HG03039 (cell line): ENCODE data around the gene UBASH3B.

Experiments
- ATAC-seq: cut with Tn5 transposase; IDR thresholded peaks from one replicate; pipeline ENCODE4 v1.9.1; 2021; ENCODE audit warnings: mild to moderate bottlenecking, moderate library complexity; ENCODE audit not compliant: unreplicated experiment

The UBASH3B gene

DNA sequence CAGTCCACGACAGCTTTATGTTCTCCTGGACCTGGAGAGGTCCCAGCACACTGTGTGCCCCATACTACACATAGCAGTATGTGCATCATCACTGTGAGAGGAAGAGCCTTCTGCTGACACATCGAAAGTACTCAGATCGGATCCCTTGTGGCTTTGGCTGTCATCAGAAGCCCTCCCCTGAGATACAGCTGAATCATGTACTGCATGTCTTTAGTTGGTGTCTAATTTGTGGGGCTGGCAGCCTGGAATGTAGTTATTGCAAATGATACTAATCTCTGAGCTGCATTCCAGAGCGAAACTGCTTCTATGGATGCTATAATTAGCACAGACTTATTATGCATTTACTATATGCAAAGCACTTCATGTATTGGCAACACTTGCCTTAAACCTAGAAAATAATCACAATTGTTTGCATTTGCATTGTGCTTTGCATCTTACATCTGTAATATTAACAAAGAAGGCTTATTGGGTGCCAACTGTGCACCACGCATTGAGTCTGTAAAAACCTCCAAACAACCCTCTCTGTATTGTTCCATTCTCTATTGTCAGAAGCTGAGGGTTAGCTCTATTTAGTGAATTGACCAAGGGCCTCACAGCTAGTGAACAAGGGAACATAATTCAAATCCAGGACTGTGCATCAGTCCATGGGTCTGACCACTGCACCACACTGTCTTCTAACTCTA lies 93.6 kb downstream of the UBASH3B start:
- ATAC-seq = peak; percentile 84

DNA sequence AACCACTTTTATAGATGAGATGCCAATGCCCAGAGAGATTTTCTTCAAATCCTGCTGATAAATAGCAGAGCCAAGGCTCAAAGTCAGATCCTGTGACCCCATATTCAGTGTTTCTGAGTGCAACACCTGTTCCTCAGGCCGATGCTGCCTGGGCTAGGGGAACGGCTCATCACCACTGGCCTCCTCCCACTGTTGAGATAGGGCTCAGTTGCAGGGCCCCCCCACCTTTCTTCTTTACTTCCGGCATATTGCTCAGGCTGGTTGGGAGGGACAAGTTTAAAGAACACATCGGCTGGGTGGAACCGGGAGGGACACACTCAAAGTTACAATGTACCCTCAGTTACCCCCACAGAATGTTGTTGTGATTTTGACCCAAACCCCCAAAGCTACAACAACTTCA lies 94.5 kb downstream of the UBASH3B start:
- ATAC-seq = no peak

DNA sequence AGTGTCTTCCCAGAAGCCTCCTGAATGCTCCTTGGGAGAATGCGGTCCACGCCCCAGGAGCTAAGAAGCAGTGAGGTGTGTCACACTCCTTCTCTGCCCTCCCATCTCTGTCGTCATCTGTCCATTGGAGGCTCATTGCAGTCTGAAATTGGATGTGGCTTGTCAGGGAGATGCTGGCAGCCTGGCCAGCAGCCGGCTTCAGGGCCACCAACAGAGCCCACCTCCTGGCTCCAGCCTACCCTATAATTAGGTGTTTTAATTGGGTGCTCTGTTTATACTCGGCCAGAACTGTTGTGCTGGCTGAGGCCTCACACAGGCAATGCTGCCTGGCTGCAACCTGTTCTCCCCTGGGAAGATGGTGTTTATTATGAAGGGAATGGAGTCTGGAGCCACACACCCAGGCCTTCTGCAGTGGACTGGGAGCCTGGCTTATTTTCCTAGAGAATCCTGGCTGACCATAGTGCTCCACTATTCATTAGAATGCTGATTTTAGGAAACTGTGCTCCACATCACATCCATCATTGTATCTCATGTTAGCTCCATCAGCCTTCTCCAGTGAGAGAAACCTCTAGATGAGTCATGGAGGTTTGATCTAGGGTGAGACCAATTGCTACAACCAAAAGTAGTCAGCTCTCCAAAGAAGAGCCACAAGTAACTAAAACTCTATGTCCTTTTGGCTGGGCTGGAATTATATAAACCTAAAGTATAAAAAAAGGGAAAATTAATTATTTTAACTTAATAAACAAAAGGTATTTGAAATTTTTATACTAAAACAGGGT lies 96.0 kb downstream of the UBASH3B start:
- ATAC-seq = no peak

DNA sequence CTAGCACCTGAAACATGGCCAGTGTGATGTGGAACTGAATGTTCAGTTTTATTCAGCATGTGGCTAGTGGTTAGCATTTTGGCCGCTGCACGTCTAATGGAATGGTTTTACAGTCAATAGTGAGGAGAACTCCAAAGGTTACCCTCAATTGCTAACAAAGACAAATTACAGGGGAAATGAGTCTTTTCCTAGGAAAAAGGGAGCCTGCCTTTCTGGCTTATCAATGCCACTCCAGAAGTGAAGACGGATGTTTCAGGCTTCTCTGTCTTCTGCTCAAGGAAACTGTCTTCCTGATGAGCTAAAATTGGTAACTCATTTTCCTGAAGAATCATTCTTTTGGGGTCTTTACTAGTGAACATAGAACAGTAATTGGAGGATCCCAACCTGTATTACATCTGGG lies 98.5 kb downstream of the UBASH3B start:
- no peak for ATAC-seq

DNA sequence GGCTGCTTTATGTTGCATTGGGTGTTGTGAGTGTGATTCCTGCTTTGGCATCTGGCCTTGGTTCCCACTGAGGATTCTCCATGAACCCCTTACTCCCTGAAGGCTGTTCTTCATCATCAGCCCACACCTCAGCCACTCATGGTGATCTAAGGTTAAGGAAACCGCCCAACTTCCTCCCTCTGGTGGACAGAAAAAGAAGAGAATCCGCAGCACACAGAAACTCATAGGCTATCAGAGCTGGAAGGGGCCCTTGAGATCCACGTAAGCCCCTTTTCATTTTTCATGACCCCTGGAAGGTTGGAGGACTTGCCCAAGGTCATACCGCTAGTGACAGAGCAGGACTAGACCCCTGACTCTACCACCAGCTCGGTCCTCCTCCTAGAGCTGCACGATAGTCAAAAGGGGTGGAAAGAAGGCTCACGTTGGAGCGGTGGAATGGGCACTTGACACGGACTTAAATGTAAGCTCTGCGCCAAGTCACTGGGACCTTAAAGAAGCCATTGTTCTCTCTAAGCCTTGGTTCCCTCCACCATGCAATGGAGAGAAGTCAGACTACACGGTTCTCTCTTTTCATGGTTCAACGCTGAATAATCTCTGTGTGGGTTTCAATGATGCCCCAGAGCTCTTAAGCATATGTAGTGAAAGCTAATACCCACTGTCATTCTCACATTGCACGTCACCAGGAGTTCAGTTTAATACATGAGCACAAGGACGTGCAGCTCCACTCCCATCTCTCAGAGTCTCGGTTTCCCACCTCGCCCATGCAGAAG lies 99.2 kb downstream of the UBASH3B start:
- no peak for ATAC-seq

DNA sequence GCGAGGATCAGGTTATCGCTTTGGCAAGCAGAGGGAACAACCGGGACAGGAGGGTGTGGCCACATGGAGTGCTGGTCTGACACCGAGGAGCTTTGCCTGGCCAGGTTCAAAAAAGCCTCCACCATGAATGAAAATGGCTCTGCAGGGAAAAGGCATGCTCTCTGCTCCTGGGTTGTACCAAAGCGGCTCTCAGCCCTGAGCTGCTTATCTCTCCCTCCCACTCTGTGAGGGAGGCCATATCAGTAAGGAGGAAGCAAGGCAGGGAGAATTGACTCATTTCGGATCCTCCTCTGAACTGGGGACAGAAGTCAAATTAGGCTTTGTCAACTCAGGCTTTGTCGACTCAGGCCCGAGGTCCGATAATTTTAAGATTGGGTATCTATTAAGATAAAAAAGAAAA lies 99.9 kb downstream of the UBASH3B start:
- ATAC-seq = no peak

DNA sequence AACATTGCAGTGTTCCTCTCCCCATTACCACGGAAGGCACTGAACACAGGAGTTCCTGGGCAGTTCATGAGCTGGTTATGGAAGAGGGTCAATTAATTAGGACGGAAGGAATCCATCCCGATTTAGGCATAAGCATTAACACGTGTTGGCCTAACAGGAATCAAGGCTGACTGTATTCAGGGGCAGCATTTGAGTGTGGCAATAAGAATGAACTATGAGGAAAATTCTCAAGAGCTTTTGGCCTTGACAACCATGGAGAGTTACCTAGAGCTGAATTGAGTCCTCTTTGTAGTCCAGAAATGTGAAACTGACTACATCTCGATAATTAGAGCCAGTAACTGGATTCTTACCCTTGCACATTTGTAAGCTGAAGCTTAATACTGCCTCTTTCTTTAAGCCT lies 100.4 kb downstream of the UBASH3B start:
- no peak for ATAC-seq

DNA sequence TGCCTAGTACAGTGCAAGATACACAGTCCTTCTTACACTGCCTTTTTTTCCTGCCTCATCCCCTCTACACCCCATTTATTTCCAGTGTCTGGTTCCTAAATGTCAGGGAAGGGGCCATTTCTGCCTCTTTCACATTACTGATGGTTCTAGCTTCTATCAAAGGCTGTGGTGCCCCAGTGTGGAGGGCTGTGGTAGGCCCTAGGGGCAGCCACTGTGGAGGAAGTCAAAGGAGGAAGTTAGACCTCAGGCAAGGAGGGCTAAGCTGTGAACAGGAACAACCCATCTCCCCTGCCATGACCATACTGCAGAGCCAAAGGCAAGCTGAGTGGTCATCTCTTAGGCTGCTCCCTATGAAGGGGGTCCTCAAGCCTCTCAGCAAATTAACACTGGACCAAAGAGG lies 100.9 kb downstream of the UBASH3B start:
- ATAC-seq = no peak

DNA sequence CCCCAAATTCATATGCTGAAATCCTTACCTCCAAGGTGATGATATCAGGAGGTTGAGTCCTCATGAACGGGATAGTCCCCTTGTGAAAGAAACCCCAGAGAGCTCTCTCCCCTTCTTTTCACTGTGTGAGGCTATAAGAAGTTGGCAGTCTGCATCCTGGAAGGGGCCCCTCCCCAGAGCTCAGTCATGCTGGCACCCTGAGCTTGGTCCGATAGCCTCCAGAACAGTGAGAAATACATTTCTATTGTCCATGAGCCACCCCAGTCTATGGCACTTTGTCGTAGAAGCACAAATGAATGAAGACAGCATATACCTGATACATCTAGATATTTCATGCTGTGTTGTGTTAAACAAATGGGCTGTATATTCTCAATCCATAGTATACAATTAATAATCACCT lies 101.7 kb downstream of the UBASH3B start:
- ATAC-seq = no peak

DNA sequence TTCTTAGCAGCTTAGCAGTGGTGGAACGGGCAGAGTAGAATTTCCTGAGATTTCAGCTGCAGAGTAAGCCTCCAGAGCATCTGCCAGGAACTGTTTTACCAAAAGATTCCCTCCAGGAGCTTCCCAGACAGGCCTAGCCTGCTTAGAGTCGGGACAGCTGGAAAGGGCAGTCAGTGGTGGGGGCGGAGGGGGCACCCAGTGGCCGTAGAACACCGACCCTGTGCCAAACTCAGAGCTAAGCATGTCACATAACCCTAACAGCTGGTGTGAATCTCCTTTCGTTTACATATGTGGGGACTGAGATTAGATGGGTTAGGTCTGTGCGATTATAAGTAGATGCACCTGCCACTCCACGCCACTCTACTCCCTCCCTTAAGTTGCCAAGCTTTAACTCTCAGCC lies 102.8 kb downstream of the UBASH3B start:
- no peak for ATAC-seq

DNA sequence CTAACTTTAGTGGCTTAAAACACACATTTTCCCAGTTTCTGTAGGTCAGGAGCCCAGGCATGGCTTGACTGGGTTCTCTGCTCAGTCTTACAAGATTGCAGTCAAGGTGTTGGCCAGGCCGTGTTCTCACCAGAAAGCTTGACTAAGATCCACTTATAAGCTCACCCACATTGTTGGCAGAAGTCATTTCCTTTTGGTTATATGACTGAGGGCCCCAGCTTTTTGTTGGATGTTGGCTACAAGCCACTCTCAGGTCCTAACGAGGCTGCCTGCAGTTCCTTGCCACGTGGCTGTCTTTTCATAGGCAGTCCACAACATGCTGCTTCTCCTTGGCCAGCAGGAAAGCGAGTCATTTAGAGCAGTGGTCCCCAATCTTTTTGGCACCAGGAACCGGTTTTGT lies 103.5 kb downstream of the UBASH3B start:
- no peak for ATAC-seq

DNA sequence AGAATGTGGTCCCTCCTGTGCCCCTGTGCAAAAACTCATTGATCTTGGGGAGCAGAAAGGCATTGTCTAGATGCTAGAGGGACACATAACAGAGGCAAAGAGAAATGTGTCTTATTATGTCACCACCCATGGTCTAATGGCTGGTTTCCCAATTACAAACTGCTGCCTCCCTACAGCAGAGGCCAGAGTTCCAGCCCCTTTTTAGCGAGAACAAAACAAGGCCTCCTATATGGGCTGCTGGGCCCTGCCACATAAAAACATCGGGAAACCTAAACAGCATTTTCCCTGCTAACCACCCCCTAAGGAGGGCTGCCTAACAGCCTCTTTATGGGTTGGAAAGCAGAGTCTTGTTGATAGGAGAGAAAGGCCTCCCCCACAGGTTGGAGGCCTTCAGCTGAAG lies 107.6 kb downstream of the UBASH3B start:
- ATAC-seq = no peak

DNA sequence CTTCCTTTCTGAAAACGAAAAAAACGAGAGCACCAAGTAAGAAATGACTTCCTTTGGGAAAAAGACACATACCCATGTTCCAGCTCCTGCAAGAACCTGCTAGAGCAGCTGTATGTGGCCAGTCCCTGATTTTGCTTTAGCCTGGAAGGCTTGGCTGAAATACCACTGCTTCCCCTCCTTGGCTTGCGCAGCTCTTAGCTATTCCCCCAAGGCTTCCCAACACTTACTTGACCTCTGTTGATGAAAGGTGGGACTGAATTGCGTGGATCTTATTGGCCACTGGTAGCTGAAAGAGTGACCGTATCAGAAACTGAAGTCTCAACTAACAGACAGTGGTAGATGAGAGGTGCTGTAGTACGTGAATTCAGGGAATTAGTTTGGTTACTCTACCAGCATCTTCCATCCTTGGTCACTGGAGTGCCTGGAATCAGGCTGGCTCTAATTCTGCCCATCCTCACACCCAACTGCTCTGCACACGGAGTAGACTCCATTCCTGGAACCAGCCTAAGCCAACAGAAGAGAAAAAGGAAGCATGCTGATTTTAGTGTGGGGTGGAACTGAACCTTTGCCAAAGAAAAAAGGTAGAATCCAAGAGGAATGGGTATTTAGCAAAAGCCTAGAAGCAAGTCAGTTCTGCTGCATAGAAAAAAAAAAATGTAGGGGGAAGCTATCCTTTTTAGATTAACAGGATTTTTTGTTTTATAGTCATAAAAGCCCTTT lies 109.0 kb downstream of the UBASH3B start:
- ATAC-seq = no peak

DNA sequence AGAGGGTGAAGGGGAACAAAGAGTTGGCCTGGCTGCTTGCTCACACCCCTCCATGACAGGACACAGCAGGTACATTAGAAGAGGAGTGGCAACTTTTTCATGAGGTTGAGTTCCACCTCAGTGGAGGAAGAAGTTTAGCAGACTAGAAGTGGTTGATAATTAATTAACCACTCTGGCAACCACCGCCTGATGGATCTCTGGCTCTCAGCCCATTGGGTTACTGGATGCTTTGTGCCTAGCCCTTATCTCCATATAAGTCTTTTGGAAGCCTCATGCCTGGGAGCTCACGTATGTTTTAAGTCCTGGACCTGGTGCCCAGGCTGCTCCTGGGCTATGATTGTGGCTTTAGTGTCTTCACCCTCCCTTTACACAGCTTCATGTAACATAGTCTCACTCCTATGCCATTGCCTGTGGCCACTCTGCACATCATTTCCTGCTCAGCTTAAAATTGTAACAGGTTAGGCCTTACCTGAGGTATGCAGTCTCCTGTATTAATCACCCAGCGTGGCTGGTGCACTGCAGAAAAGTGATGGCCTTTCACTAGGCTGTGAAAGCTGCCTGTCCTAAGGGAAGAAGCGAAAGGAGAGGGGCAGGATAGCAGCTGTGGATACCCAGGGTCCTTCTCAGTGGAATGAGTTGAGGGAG lies 110.1 kb downstream of the UBASH3B start:
- no peak for ATAC-seq

DNA sequence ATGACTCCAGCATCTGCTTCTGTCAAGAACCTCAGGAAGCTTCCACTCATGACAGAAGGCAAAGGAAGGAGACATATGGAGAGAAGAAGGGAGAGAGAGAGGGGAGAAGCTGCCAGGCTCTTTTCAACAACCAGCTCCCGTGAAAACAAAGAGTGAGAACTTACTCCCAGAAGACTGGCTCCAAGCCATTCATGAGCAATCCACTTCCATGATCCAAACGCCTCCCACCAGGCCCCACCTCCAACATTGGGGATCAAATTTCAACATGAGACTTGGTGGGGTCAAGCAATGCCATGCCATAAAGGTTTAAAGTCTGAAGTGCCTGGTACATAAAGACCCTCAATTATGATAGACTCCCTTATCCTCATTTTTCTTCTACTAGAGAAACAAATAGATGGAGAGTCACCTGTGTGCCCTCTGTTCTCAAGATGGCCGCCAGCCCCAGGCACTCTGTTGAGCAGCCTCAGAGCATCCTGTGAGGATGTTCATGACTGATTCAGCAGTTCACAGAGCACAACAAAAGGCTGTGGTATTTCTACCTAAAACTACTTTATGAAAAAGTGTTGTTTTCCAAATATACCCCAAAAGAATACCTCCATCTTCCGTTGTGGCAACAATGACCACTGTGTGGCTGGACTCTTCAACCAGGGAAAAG lies 113.7 kb downstream of the UBASH3B start:
- no peak for ATAC-seq

DNA sequence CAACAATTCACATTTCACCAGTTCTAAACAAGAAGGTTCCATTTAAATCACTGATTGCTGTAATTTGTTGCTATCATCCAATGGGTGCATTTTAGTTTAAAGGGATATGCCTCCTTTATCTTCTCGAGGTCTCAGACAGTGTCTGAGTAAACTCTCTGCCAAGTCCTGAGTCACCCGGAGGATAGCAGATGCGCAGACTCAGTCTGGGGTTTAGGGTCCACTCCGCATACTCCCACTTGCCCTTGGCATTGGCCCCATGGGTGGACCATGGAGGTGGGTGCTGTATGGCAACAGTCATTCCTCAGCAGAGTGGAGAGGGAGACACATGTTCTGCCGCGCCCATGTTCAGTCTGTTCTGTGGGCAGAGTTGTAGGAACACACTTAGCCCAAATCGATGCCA lies 117.4 kb downstream of the UBASH3B start:
- ATAC-seq = no peak

DNA sequence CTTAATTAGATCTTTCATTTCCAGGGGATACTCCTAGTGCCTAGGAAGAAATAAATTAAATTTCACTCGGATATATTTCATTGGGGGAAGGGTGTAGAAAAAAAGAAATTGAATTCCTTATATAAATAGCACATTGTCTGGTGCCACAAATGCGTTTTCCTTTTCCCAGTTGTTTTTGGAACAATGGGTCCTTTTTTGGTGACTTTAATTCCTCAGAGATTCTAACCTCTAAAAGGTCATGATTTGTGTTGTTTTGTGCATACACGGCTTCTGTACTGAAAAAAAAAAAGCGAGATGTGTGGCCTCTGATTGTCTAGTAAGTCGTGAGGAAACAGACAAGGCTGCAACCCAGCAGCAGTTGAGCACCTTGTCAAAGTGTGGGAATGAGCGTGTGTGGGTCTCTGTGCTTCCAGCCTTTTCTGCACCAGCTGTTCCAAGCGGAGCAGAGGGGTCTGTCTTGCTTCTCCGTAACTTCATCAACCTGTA lies 118.3 kb downstream of the UBASH3B start:
- ATAC-seq = no peak

DNA sequence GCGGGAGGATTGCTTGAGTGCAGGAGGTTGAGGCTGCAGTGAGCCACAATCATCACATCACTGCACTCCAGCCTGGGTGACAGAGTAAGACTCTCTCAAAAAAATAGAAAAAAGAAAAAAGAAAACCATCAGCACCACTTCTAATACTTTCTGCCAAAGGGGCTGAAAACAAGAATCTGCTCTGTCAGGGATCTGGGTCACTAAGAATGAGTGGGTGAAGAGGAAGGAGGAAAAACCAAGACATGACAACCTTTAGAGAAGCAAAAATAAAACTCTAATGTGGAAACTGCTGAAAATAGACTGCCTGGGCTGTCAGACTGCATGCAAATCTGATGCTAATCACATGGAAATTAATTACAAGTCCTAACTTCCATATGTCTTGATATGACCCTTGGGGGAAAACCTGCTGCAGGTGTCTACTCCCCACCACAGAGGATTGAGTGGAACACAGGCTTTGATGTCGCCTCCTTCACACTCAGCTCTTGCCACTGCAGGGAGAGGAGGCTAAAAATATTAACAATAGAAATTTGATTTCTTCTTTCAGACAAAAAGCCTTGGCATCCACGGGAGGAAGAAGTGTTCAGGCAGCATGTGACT lies 120.3 kb downstream of the UBASH3B start:
- ATAC-seq = no peak

DNA sequence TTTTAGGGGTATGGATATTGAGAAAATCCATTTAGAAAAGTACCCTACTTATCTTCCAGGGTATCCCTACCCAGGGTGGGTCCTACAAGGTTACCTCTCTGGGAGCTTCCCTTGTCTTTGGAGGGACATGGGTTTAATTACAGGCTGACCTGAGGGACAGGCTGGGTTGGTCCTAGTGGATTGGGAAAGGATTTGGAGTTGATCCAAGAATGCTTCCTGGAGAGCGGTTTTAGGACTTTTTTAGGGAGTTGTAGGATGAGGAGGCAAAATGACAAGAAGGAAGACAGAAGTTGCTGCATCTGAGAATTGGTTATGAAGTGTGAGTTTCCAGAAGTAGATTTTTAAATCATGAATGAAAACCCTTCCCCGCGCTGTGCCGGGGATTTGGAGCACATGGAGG lies 121.0 kb downstream of the UBASH3B start:
- no peak for ATAC-seq

DNA sequence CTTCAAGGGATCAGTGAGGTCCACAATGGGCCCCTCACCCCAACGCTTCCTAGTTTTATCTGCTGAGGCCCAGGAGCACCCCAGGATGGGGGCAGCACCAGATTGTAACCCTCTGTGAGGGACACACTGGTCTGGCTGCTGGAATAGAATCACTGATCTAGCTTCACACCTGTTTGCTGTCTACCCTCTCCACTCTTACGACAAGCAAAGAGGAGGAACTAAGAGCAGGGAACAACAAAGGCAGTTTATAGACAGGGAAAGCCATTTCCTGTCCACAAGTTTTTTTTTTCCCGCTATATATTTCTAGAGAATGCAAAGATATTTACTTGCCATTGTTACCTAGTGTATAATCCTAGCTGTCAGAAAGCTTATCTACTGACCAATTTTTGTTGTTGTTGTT lies 121.8 kb downstream of the UBASH3B start:
- no peak for ATAC-seq
